ENCODE results near the gene METAP1D.

METAP1D gene

GRCh38 chr2:171999161-171999560 is 592 bp upstream of the METAP1D start:
- no peak for DNase-seq

DNA sequence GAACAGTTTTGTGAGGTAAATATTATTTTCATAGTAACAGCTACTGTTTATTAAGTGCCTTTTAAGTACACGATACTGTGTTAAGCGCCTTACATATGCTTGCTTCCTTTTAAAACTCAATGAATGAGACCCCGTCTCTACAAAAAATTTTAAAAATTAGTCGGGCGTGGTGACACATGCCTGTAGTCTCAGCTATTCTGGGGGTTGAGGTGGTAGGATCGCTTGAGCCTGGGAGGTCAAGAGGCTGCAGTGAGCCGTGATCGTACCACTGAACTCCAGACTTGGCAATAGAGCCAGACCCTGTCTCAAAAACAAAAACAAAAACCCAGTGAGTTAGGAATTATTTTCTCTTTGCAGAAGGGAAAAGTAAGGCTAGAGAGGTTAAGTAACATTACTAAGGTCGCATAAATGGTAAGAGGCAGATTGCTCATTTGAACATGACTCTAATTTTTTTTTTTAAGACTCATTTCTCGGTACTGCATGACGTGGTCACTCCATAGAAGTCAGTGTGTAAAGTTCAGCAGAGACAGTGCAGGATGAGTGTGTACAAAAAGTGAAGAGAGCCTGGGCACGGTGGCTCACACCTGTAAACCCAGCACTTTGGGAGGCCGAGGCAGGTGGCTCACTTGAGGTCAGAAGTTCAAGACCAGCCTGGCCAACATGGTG is 1.1 kb downstream of the METAP1D start:
- no peak for DNase-seq

DNA sequence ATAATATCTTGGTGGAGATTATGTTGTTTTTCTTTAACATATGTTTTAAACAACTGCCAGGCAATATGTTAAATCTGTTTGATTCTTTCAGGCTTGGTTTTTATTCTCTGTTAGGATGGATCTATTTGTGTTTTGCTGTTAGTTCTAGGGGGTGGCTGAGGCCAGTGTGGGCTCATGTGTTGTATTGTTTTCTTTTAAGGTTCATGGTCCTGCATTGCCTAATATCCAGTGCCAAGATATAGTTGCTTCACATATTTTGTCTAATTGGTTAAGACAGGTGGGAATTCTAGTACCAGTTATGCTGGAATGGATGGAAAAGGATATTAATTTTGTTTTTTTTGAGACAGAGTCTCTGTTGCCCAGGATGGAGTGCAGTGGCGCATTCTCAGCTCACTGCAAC is 7.6 kb downstream of the METAP1D start:
- no peak for DNase-seq

- no peak for DNase-seq
Measured at GRCh38 chr2:172009823-172010222, 10.1 kb downstream of the METAP1D start.

DNA sequence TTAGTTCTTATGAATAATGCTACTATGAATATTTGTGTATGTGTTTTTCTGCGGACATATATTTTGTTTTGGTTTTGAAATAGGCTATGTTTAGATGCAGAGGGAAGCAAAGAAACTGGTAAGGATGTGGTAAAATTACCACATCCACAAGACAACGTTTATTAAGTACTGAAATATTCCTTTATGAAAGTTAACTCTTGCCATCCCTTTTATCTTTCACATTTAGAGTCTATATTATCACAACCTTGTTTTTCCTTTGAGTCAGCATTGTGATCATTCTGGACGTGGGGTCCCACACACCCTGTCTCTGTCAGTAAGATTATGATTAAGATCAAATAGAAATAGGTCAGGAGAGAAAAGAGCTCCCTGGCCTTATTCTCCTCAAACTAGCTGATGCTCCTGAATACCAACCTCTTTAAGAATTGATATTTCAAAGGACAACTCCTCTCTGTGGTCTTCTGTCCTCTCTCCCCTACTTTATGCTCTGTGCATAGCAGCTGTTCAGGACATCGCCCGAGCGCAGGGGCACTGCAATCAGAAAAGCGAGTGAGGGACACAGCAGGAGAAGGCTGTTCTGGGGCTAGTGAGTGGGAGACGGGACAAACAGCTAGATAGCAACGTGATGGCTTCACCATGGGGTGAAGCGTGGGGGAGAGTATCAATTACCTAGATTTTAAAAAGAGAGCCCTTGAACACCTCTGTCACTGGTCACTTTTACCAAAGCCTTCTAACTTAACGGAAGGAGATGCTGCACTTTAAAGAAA is 12.2 kb downstream of the METAP1D start:
- DNase-seq = no peak

DNA sequence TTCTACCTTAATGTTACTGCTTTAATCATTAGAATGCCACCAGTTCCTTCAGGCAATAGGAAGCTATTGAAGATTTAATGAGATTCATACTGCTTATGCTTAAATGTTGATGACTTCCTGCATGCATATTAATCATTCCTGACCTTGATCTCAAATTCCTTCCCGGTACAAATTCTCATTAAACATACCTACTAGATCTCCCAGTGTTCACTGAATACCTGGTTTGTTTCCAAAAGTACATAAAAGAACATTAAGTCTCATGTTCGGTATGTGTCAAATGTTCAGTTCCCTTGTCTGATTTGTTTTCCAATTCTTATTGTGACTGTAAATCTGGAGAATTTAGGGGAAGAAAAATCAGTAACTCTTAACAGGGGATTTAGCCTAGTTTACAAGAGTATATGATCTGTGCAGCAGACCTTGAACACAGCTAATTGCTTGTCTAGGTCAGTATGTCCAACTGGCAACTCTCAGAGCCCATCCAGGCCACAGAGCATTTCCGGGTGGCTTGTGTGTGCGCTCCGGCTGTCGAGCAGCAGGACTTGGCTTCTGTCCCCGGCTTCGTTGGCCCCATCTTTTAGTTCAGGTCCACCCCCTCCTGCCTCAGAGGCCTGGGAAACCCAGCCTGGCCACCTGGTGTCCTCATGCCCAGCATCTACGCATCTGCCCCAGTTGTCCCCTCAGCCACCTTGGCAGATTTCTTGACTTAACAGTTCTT is 13.1 kb downstream of the METAP1D start:
- DNase-seq = no peak

DNA sequence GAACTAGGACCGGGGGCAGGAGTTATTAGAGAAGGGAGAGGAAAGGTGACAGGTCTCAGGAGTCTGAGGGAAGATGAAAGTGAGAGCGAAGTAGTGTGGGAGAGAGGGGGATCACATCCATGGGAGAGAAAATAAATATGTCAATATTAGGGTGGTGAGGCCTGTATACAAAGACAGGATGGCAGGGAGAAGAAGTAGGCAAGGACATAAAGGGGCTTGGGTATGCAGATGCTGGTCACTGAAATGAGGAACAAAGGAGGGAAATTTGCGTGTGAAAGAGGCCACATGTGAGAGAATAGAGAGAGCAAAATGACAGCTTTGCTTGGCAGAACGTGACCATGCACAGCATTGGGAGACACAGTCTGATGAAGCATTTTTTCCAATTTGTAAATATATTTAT is 13.6 kb downstream of the METAP1D start:
- DNase-seq = no peak

- no peak for DNase-seq
Measured at GRCh38 chr2:172021074-172021931, 21.6 kb downstream of the METAP1D start.

- DNase-seq = no peak
Measured at GRCh38 chr2:172021955-172022354, 22.2 kb downstream of the METAP1D start.

GRCh38 chr2:172031536-172031935 is 31.8 kb downstream of the METAP1D start:
- no peak for DNase-seq

DNA sequence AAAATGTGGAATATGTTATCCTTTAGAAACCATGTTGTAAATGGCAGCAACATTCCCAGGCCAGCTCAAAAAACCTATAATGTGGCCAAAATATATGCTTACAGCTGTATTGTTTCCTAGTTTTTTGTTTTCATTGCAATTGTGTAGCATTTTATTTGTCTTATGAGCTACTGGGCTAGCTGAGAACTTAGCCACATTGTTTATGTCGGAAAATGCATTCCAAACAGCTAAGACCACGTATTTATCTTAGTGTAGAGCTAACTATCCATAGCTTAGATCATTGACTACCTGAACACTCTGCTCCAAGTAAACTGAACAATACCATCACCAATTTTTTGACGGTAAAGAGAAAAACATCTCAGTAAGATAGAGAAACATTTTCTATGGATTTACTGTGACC is 38.4 kb downstream of the METAP1D start:
- no peak for DNase-seq

GRCh38 chr2:172038604-172039003 is 38.9 kb downstream of the METAP1D start:
- DNase-seq = no peak

DNA sequence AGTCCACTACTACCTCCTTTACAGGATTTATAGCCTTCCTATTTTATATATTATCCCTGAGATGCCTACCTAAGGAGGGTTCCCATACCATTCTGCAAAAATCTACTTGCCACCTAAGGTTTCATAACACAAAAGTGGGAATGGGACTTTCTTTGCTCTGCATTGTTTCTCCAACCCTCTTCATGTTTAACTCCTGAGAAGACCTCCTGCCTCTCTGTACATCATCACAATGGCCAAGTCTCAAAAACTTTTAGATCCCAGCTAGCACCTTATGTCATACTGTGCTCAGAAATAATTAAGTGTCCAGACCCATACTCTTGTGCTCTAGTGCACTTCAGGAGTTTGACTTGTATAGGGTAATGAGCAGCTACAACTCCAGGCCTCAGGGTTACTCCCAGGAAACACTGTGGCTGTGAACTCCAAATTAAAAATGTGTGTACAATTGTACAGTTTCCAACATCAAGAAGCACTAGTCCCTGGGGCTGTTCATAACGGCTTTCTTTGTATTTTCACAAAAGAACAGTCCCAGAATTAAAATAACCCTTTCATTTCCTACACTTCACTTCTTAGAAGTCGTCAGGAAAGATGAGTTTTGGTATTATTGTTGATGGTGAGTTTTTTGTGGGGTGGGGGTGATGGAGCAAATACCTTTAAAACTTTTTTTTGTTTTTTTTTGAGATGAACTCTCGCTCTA is 39.4 kb downstream of the METAP1D start:
- no peak for DNase-seq

GRCh38 chr2:172040311-172040710 is 40.6 kb downstream of the METAP1D start:
- no peak for DNase-seq

DNA sequence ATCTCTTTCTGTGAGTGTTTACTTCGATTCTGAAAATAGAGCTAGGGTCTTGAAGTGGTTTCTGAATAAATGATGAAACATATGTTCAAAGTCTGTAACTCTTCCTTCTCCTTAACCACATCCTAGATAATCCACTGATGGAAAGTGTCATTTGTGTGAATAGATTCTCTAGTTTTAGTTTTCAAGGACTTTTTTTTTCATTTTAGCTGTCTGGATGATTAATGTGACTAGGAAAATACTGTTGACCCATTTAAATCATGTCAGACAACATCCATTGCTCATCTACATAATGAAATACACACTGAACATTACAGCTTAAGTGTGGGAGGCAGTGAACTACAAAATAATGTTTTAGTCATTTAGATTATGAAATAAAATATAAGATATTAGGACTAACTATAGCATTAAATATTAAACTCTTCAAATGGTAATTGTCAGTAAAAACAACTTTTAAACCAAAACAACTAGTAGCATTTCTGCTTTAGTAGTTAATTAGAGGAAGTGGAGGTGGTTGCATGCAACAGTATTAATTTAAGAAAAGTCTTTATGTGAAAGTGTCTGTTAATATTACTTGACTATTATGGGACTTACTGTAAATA is 46.4 kb downstream of the METAP1D start:
- DNase-seq = no peak

- no peak for DNase-seq
Measured at GRCh38 chr2:172046866-172047565, 47.3 kb downstream of the METAP1D start.

GRCh38 chr2:172047566-172048507 is 48.1 kb downstream of the METAP1D start:
- no peak for DNase-seq

DNA sequence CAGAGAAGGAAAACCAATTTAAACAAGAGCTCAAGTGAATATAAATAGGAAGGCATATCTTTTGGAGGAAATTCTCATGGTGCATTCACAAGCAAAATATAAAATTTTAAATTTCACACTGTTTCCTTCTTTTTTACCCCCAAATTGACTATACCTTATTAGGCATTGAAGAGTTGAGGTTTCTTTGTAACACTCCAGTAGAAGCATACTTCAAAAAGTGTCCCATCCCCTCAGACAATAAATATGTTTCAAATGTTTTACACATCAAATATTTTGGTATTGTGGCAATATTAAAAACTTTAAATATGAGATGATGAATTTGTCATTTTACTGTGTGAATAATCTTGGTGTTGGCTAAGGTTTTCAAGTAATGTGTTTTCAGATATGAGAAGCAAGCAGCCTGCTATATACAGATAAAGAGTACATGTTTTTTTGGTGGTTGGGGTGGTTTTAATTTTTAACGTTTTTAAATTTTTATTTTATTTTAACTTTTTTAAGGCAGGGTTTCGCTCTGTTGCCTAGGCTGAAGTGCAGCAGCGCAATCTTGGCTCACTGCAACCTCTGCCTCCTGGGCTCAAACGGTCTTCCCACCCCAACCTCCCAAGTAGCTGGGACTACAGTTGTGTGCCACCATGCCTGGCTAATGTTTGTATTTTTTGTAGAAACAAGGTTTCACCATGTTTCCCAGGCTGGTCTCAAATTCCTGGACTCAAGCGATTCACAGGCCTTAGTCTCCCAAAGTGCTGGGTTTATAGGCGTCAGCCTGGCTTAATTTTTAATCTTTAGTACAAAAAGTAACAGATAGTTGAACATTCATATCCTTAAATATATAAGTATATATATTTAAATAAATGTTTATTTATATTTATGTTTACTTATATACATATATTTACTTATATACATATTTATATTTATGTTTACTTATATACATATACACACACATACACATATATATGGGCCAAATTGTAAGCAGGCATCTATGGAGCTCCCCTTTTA is 49.1 kb downstream of the METAP1D start:
- DNase-seq = no peak
